GM23338 (cell line): ENCODE measurements around the gene SULT1C2. TPM values are rescaled to one million over a fixed set of nuclear protein-coding genes. Genes with fewer than 3 reads are reported as not detected.
"Not testable (repeated sequence)": the region's sequence is repeated elsewhere in the genome, so short reads cannot be mapped to it uniquely, and the experiment has no call there.

Source experiments
- ATAC-seq: fragments of 200-7000 bp; cut with Tn5 transposase; 3 replicates; pipeline ENCODE4 v1.9.1; 2020
- DNase-seq: peaks from one replicate; pipeline ENCODE4 v3.0.0-alpha.2; 2015; ENCODE audit warnings: low spot score
- H2AFZ ChIP-seq: fragments of 200-600 bp; sonication (generic); 2 replicates; pipeline ENCODE4 v1.8.0; 2016; ENCODE audit warnings: antibody characterized with exemption, mild to moderate bottlenecking, moderate library complexity
- H3F3A ChIP-seq: fragments of 200-600 bp; sonication (generic); replicated peaks from 2 replicates; pipeline ENCODE4 v1.8.0; 2017; ENCODE audit warnings: antibody characterized with exemption, mixed run types, low read depth
- H3K27ac ChIP-seq: fragments of 200-600 bp; sonication (generic); 2 replicates; pipeline ENCODE4 v1.6.1; 2016; ENCODE audit warnings: low read depth
- H3K27me3 ChIP-seq: fragments of 200-600 bp; sonication (generic); 2 replicates; pipeline ENCODE4 v1.8.0; 2016; ENCODE audit warnings: mild to moderate bottlenecking, mixed run types, moderate library complexity; ENCODE audit not compliant: insufficient read depth
- H3K36me3 ChIP-seq: fragments of 200-600 bp; sonication (generic); 2 replicates; pipeline ENCODE4 v1.8.0; 2016; ENCODE audit warnings: mild to moderate bottlenecking; ENCODE audit not compliant: insufficient read depth
- H3K4me1 ChIP-seq: fragments of 200-600 bp; sonication (generic); 2 replicates; pipeline ENCODE4 v1.8.0; 2016; ENCODE audit warnings: mild to moderate bottlenecking, moderate library complexity; ENCODE audit not compliant: insufficient read depth
- H3K4me2 ChIP-seq: fragments of 200-600 bp; sonication (generic); 2 replicates; pipeline ENCODE4 v1.7.1; 2017; ENCODE audit warnings: mixed run types
- H3K4me3 ChIP-seq: fragments of 200-600 bp; sonication (generic); 2 replicates; pipeline ENCODE4 v1.6.1; 2016; ENCODE audit warnings: mixed run types
- H3K79me2 ChIP-seq: fragments of 200-600 bp; sonication (generic); replicated peaks from 2 replicates; pipeline ENCODE4 v1.8.0; 2017; ENCODE audit warnings: mild to moderate bottlenecking; ENCODE audit not compliant: insufficient read depth
- H3K9me2 ChIP-seq: fragments of 200-600 bp; sonication (generic); 2 replicates; pipeline ENCODE4 v1.8.0; 2017; ENCODE audit not compliant: insufficient read depth
- H4K20me1 ChIP-seq: fragments of 200-600 bp; sonication (generic); replicated peaks from 2 replicates; pipeline ENCODE4 v1.8.0; 2017; ENCODE audit warnings: mild to moderate bottlenecking; ENCODE audit not compliant: insufficient read depth
- H3K27ac Mint-ChIP-seq: 2 replicates; pipeline ENCODE4 v1.8.0; 2020; ENCODE audit warnings: inconsistent platforms, mild to moderate bottlenecking, moderate library complexity, mixed read lengths
- H3K27me3 Mint-ChIP-seq: 3 replicates; pipeline ENCODE4 v1.8.0; 2022; ENCODE audit warnings: low read depth, mild to moderate bottlenecking, moderate library complexity, mixed read lengths, inconsistent platforms; ENCODE audit not compliant: insufficient read depth, poor library complexity
- H3K36me3 Mint-ChIP-seq: 3 replicates; pipeline ENCODE4 v1.8.0; 2021; ENCODE audit warnings: low read depth, mild to moderate bottlenecking, inconsistent platforms, moderate library complexity, mixed read lengths
- H3K4me1 Mint-ChIP-seq: 3 replicates; pipeline ENCODE4 v1.8.0; 2020; ENCODE audit warnings: mild to moderate bottlenecking, inconsistent platforms, mixed read lengths
- H3K4me3 Mint-ChIP-seq: 3 replicates; pipeline ENCODE4 v1.8.0; 2021; ENCODE audit warnings: moderate library complexity, mild to moderate bottlenecking, inconsistent platforms, mixed read lengths
- H3K9me3 Mint-ChIP-seq: 3 replicates; pipeline ENCODE4 v1.8.0; 2020; ENCODE audit warnings: moderate library complexity, mild to moderate bottlenecking, inconsistent platforms, mixed read lengths
- CREB1 ChIP-seq: fragments of 250-450 bp; sonication (Bioruptor Pico); IDR thresholded peaks from 2 replicates; pipeline ENCODE4 v1.5.0; 2020; ENCODE audit warnings: low read depth, mild to moderate bottlenecking, moderate library complexity
- ETS1 ChIP-seq: IDR thresholded peaks from 2 replicates; pipeline ENCODE4 v1.6.1; 2016; ENCODE audit warnings: antibody characterized with exemption
- EZH2 ChIP-seq: fragments of 200-600 bp; sonication (generic); IDR thresholded peaks from one replicate; pipeline ENCODE4 v1.8.0; 2017; ENCODE audit warnings: antibody characterized with exemption, mild to moderate bottlenecking, low read depth; ENCODE audit not compliant: unreplicated experiment
- POLR2AphosphoS5 ChIP-seq: IDR thresholded peaks from 2 replicates; pipeline ENCODE4 v1.6.1; 2016; ENCODE audit warnings: antibody characterized with exemption, low read depth
- polyA plus RNA-seq: library from polyadenylated mRNA; unstranded; fragments of >200 nt; fragmentation: Nextera tagmentation; extraction: Ambion mirVana; gene quantifications from 2 replicates; pipeline ENCODE4 v1.2.1, GENCODE V29; 2016
- total RNA-seq: library from RNA; depleted of rRNA; stranded (reverse); fragments of >200 nt; shearing (Covaris generic); gene quantifications from 2 replicates; pipeline ENCODE4 v1.2.3, GENCODE V29; 2014
- TF ChIP-seq, protein P1 (sequence below): fragments of 250-450 bp; sonication (Bioruptor Pico); IDR thresholded peaks from 2 replicates; pipeline ENCODE4 v1.5.0; 2020; ENCODE audit warnings: mild to moderate bottlenecking, moderate library complexity

The SULT1C2 gene
- total and polyA plus RNA-seq, 2 experiments from 2014 or later: 0.69 to 1.9 TPM

DNA sequence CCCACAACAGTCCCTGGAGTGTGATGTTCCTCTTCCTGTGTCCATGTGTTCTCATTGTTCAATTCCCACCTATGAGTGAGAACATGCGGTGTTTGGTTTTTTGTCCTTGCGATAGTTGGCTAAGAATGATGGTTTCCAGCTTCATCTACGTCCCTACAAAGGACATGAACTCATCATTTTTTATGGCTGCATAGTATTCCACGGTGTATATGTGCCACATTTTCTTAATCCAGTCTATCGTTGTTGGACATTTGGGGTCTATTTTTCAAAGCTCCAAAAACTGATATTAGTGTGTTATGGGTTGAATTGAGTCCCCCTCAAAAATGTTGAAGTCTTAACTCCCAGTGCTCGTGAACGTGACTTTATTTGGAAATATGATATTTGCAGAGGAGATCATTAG lies 4.1 kb upstream of the SULT1C2 start:
- not testable (repeated sequence) for H3K27me3 Mint-ChIP-seq, H3K9me3 Mint-ChIP-seq, H3F3A ChIP-seq, H3K36me3 ChIP-seq, H3K4me3 Mint-ChIP-seq, DNase-seq, H3K27me3 ChIP-seq, H3K79me2 ChIP-seq, H3K9me2 ChIP-seq, H2AFZ ChIP-seq, H4K20me1 ChIP-seq, H3K27ac Mint-ChIP-seq, H3K27ac ChIP-seq, H3K4me2 ChIP-seq, H3K36me3 Mint-ChIP-seq, ATAC-seq, H3K4me3 ChIP-seq
- peaks cover 11% of the 10 kb centered on the region; the same call in 1 of the 2 replicates for H3K4me1 ChIP-seq
- H3K4me1 Mint-ChIP-seq: peaks cover 19% of the 10 kb centered on the region

DNA sequence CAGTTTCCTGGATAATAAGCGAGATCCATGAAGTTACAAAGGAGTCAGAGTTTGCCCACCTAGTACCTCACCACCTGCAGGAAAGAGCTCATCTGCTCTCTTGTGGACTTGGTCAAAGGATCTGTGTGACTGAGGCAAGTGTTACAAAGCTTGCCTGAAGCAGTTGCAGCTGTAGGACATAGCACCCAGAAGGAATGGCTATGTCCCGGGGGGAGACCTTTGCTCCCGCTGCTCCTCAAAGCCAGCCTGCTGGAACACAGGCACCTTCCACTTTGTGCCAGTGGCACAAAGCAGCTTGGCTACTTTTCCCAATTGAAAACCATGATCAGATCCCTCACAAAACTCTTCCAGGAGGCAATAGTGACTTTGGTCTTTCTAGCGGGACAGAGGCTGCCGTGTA lies 3.1 kb upstream of the SULT1C2 start:
- H3K36me3 ChIP-seq: no peaks in the 10 kb centered on the region
- no peaks in the 10 kb centered on the region for H3K79me2 ChIP-seq
- H3K4me3 ChIP-seq: no peak overlapping the region
- H3K27me3 ChIP-seq: no peaks in the 10 kb centered on the region
- no peak overlapping the region for H3K4me2 ChIP-seq
- Mint-ChIP-seq H3K4me3 (no peak overlapping the region), H3K27me3 (peaks cover 1% of the 10 kb centered on the region), H3K27ac (no peak overlapping the region), H3K4me1 (peaks cover 19% of the 10 kb centered on the region), H3K9me3 (peaks cover 3% of the 10 kb centered on the region; the same call in 2 of the 3 replicates), H3K36me3 (no peaks in the 10 kb centered on the region; the same call in 1 of the 3 replicates)
- peaks cover 11% of the 10 kb centered on the region; the same call in 1 of the 2 replicates for H3K4me1 ChIP-seq
- no peak for ATAC-seq
- no peaks in the 10 kb centered on the region for H4K20me1 ChIP-seq
- 0 out of 2 replicates have a peak, but pooled peaks cover 4% of the 10 kb centered on the region for H3K9me2 ChIP-seq
- H3F3A ChIP-seq: no peaks in the 10 kb centered on the region
- no peak overlapping the region for H2AFZ ChIP-seq
- H3K27ac ChIP-seq: no peak overlapping the region
- TF ChIP-seq ETS1 (no peak), POLR2AphosphoS5 (no peak), EZH2 (no peak), CREB1 (CRISPR knock-in tag) (no peak)
- TF ChIP-seq, protein P1, sequence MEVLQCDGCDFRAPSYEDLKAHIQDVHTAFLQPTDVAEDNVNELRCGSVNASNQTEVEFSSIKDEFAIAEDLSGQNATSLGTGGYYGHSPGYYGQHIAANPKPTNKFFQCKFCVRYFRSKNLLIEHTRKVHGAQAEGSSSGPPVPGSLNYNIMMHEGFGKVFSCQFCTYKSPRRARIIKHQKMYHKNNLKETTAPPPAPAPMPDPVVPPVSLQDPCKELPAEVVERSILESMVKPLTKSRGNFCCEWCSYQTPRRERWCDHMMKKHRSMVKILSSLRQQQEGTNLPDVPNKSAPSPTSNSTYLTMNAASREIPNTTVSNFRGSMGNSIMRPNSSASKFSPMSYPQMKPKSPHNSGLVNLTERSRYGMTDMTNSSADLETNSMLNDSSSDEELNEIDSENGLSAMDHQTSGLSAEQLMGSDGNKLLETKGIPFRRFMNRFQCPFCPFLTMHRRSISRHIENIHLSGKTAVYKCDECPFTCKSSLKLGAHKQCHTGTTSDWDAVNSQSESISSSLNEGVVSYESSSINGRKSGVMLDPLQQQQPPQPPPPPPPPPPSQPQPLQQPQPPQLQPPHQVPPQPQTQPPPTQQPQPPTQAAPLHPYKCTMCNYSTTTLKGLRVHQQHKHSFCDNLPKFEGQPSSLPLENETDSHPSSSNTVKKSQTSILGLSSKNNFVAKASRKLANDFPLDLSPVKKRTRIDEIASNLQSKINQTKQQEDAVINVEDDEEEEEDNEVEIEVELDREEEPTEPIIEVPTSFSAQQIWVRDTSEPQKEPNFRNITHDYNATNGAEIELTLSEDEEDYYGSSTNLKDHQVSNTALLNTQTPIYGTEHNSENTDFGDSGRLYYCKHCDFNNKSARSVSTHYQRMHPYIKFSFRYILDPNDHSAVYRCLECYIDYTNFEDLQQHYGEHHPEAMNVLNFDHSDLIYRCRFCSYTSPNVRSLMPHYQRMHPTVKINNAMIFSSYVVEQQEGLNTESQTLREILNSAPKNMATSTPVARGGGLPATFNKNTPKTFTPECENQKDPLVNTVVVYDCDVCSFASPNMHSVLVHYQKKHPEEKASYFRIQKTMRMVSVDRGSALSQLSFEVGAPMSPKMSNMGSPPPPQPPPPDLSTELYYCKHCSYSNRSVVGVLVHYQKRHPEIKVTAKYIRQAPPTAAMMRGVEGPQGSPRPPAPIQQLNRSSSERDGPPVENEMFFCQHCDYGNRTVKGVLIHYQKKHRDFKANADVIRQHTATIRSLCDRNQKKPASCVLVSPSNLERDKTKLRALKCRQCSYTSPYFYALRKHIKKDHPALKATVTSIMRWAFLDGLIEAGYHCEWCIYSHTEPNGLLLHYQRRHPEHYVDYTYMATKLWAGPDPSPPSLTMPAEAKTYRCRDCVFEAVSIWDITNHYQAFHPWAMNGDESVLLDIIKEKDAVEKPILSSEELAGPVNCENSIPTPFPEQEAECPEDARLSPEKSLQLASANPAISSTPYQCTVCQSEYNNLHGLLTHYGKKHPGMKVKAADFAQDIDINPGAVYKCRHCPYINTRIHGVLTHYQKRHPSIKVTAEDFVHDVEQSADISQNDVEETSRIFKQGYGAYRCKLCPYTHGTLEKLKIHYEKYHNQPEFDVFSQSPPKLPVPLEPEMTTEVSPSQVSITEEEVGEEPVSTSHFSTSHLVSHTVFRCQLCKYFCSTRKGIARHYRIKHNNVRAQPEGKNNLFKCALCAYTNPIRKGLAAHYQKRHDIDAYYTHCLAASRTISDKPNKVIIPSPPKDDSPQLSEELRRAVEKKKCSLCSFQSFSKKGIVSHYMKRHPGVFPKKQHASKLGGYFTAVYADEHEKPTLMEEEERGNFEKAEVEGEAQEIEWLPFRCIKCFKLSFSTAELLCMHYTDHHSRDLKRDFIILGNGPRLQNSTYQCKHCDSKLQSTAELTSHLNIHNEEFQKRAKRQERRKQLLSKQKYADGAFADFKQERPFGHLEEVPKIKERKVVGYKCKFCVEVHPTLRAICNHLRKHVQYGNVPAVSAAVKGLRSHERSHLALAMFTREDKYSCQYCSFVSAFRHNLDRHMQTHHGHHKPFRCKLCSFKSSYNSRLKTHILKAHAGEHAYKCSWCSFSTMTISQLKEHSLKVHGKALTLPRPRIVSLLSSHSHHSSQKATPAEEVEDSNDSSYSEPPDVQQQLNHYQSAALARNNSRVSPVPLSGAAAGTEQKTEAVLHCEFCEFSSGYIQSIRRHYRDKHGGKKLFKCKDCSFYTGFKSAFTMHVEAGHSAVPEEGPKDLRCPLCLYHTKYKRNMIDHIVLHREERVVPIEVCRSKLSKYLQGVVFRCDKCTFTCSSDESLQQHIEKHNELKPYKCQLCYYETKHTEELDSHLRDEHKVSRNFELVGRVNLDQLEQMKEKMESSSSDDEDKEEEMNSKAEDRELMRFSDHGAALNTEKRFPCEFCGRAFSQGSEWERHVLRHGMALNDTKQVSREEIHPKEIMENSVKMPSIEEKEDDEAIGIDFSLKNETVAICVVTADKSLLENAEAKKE (CRISPR knock-in tag): no peak
- DNase-seq: no peak
